Keratinocyte (primary cell): ENCODE results near the gene SND1. TPM values are rescaled to one million over a fixed set of nuclear protein-coding genes. Genes with fewer than 3 reads are reported as not detected.
"Not testable (repeated sequence)": the region's sequence is repeated elsewhere in the genome, so short reads cannot be mapped to it uniquely, and the experiment has no call there.

Experiments used
- DNase-seq: peaks from one replicate; pipeline ENCODE4 v3.0.0-alpha.2; 2011; ENCODE audit warnings: low read depth, missing footprints, low spot score
- FAIRE-seq: peaks from 2 replicates; lab custom pipeline; 2011; peaks lifted over from hg19 to GRCh38; lab: Jason Lieb, UNC
- H2AFZ ChIP-seq: 2 replicates; pipeline ENCODE4 v1.6.0; 2012; ENCODE audit warnings: low read length, control low read depth, inconsistent platforms; ENCODE audit not compliant: control insufficient read depth
- H3K27ac ChIP-seq: 2 replicates; pipeline ENCODE4 v1.5.1; 2011; ENCODE audit warnings: low read length; ENCODE audit not compliant: control insufficient read depth, insufficient read depth
- H3K27me3 ChIP-seq: 3 replicates; pipeline ENCODE4 v1.6.0; 2011; ENCODE audit warnings: low read length; ENCODE audit not compliant: control insufficient read depth, insufficient read depth; ENCODE audit errors: extremely low read depth
- H3K36me3 ChIP-seq, 2 experiments: 2 replicates in 1 of 2; 3 replicates in 1 of 2; pipeline ENCODE4 v1.5.1; 2011; ENCODE audit warnings: low read length in 2 of 2, mild to moderate bottlenecking in 1 of 2; ENCODE audit not compliant: control insufficient read depth in 2 of 2, insufficient read depth in 2 of 2; ENCODE audit errors: extremely low read depth in 1 of 2
- H3K4me1 ChIP-seq: 3 replicates; pipeline ENCODE4 v1.5.1; 2011; ENCODE audit warnings: low read length; ENCODE audit not compliant: control insufficient read depth, insufficient read depth; ENCODE audit errors: extremely low read depth
- H3K4me2 ChIP-seq: 3 replicates; pipeline ENCODE4 v1.6.0; 2011; ENCODE audit warnings: low read depth, low read length; ENCODE audit not compliant: control insufficient read depth, insufficient read depth; ENCODE audit errors: extremely low read depth
- H3K4me3 ChIP-seq, 3 experiments: fragments of 200-600 bp in 1 of 3; sonication (generic) in 1 of 3; 2 replicates in 2 of 3; 3 replicates in 1 of 3; pipeline ENCODE4 v1.5.1; 2011 to 2016; ENCODE audit warnings: low read length in 3 of 3, mild to moderate bottlenecking in 3 of 3, control low read depth in 2 of 3, inconsistent platforms in 1 of 3, low read depth in 1 of 3, mixed read lengths in 1 of 3, mixed run types in 1 of 3, moderate library complexity in 1 of 3; ENCODE audit not compliant: control insufficient read depth in 2 of 3, insufficient read depth in 2 of 3; ENCODE audit errors: extremely low read depth in 1 of 3
- H3K79me2 ChIP-seq: 2 replicates; pipeline ENCODE4 v1.6.0; 2012; ENCODE audit warnings: low read length; ENCODE audit not compliant: control insufficient read depth, insufficient read depth
- H3K9ac ChIP-seq: 3 replicates; pipeline ENCODE4 v1.6.0; 2011; ENCODE audit warnings: low read length; ENCODE audit not compliant: control insufficient read depth, insufficient read depth; ENCODE audit errors: extremely low read depth
- H3K9me1 ChIP-seq: 3 replicates; pipeline ENCODE4 v1.6.0; 2011; ENCODE audit warnings: low read length; ENCODE audit not compliant: control insufficient read depth, insufficient read depth; ENCODE audit errors: extremely low read depth
- H3K9me3 ChIP-seq: 2 replicates; pipeline ENCODE4 v1.5.1; 2012; ENCODE audit warnings: low read depth, low read length; ENCODE audit not compliant: control insufficient read depth
- H4K20me1 ChIP-seq: 3 replicates; pipeline ENCODE4 v1.6.0; 2011; ENCODE audit warnings: low read length; ENCODE audit not compliant: control insufficient read depth, insufficient read depth; ENCODE audit errors: extremely low read depth
- CTCF ChIP-seq, 3 experiments: IDR thresholded peaks in 1 of 3; conservative IDR thresholded peaks in 1 of 3; optimal IDR thresholded peaks in 1 of 3; 2 replicates in 2 of 3; 3 replicates in 1 of 3; pipeline versions ENCODE3 to v1.5.1; 2011; ENCODE audit warnings: low read length in 3 of 3, mild to moderate bottlenecking in 3 of 3, moderate library complexity in 2 of 3, control low read depth in 1 of 3, inconsistent platforms in 1 of 3; ENCODE audit not compliant: insufficient read depth in 2 of 3; ENCODE audit errors: extremely low read depth in 1 of 3
- EZH2 ChIP-seq: IDR thresholded peaks from one replicate; pipeline ENCODE4 v1.6.1; 2012; ENCODE audit warnings: inconsistent platforms, mild to moderate bottlenecking, low read length, moderate library complexity
- dilution Hi-C: fragments of 300-500 bp; cut with MboI; formaldehyde crosslinking; loops from one replicate; pipeline ENCODE4 v1.7.0; 2020; ENCODE audit warnings: low sequenced_read_pairs; ENCODE audit not compliant: extremely low pct_ligation_motif_present
- polyA plus RNA-seq, 5 experiments: library from polyadenylated mRNA; depleted of rRNA in 3 of 5; stranded (reverse) in 3 of 5; stranded (forward) in 1 of 5; unstranded in 1 of 5; fragments of >200 nt; gene quantifications; 1 replicate in 1 of 5; 2 replicates in 3 of 5; 3 replicates in 1 of 5; pipeline versions ENCODE4 v1.2.1 to v1.2.3, GENCODE V29; 2011 to 2012; ENCODE audit warnings: missing spikeins in 2 of 5, low read depth in 1 of 5, low replicate concordance in 1 of 5

SND1 gene
- polyA plus RNA-seq, 1 donor (not counting 4 experiments of a cell fraction or from before 2014, with no cell fraction given): 140 TPM

- no peaks in the 10 kb centered on the region for H3K9me3 ChIP-seq
- no peaks in the 10 kb centered on the region for H3K36me3 ChIP-seq
- TF ChIP-seq CTCF (optimal IDR thresholded peaks at IDR 0.05 in 1 of 3, IDR thresholded peaks at IDR 0.05 in 1 of 3, conservative IDR thresholded peaks at IDR 0.05 in 1 of 3; ENCODE audit: extremely low read depth in 1 of 3, insufficient read depth in 2 of 3, low read length in 3 of 3) (no peak), EZH2 (no peak)
- H3K9ac ChIP-seq: no peak overlapping the region
- FAIRE-seq: no peak
- no peak overlapping the region for H3K4me3 ChIP-seq
- no peaks in the 10 kb centered on the region for H4K20me1 ChIP-seq
- no peaks in the 10 kb centered on the region for H3K4me1 ChIP-seq
- no peaks in the 10 kb centered on the region for H3K9me1 ChIP-seq
- DNase-seq: no peak
- H2AFZ ChIP-seq: no peak overlapping the region
- H3K79me2 ChIP-seq: no peaks in the 10 kb centered on the region
- dilution Hi-C loops: no loop called here
- H3K27me3 ChIP-seq: peaks cover 28% of the 10 kb centered on the region
- H3K27ac ChIP-seq: no peak overlapping the region
- H3K4me2 ChIP-seq: no peak overlapping the region
These were observed 456.1 kb downstream of the SND1 start for GRCh38 chr7:128108129-128108528.

- TF ChIP-seq EZH2 (no peak), CTCF (optimal IDR thresholded peaks at IDR 0.05 in 1 of 3, IDR thresholded peaks at IDR 0.05 in 1 of 3, conservative IDR thresholded peaks at IDR 0.05 in 1 of 3; ENCODE audit: extremely low read depth in 1 of 3, insufficient read depth in 2 of 3, low read length in 3 of 3) (no peak)
- Histone ChIP-seq H3K9me1 (no peaks in the 10 kb centered on the region), H3K9ac (no peak overlapping the region), H3K4me3 (no peak overlapping the region), H3K27ac (no peak overlapping the region), H3K4me2 (no peak overlapping the region), H3K9me3 (no peaks in the 10 kb centered on the region), H3K79me2 (no peaks in the 10 kb centered on the region), H3K27me3 (peaks cover 24% of the 10 kb centered on the region), H3K4me1 (no peaks in the 10 kb centered on the region), H4K20me1 (no peaks in the 10 kb centered on the region), H2AFZ (no peak overlapping the region), H3K36me3 (no peaks in the 10 kb centered on the region)
- dilution Hi-C loops: no loop called here
- no peak for DNase-seq
- no peak for FAIRE-seq
These were observed 456.8 kb downstream of the SND1 start for GRCh38 chr7:128108641-128109423.

GRCh38 chr7:128109424-128109969, 457.5 kb downstream of the SND1 start:
- H3K4me3 ChIP-seq, H3K9me1 ChIP-seq, DNase-seq, H3K4me2 ChIP-seq, H3K27ac ChIP-seq, H3K9ac ChIP-seq, H3K9me3 ChIP-seq, dilution Hi-C loops, H4K20me1 ChIP-seq, H3K4me1 ChIP-seq, FAIRE-seq, H2AFZ ChIP-seq, H3K79me2 ChIP-seq, H3K36me3 ChIP-seq: not testable (repeated sequence)
- peaks cover 18% of the 10 kb centered on the region for H3K27me3 ChIP-seq
